ENCODE data around the gene PDK3. TPM values are rescaled to one million over a fixed set of nuclear protein-coding genes. Genes with fewer than 3 reads are reported as not detected.

The PDK3 gene
- total and polyA plus RNA-seq, 10 donors, result 4.3 to 53.0 (median 30.1) TPM

DNA sequence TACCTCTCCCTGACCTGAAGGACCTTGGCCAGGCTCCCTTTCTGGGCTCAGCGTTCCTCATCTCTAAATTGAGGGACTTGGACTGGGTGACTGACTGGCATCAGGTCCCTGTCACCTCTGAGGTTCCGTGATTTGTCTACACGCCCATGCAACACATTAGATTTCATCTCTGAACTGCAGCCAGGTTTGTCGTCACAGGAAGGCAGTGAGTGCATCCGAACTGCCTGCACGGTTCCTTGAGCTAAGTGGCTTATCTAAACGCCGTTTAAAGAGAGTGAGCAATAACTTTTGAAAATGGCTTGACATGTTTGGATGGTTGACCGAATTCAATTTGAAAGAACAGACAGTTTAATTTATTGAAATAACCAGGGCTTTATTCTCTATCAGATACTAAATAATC lies 112.0 kb downstream of the PDK3 start:
- WGBS, 5 donors, result 78 to 89% (median 80%) methylated on average over 8 to 9 of the region's 9 CpGs
- no peak for DNase-seq
- H3K4me3 ChIP-seq, result no peak overlapping the region
- no peaks in the 10 kb centered on the region for H3K27me3 ChIP-seq (replicated peaks in 1 of 7)
- intact Hi-C loops (cut with DNase I; ENCODE audit: low total_unique reads), result no loop called here
- no peak for TF ChIP-seq POLR2AphosphoS5 (IDR thresholded peaks at IDR 0.05)
- TF ChIP-seq, protein P1, sequence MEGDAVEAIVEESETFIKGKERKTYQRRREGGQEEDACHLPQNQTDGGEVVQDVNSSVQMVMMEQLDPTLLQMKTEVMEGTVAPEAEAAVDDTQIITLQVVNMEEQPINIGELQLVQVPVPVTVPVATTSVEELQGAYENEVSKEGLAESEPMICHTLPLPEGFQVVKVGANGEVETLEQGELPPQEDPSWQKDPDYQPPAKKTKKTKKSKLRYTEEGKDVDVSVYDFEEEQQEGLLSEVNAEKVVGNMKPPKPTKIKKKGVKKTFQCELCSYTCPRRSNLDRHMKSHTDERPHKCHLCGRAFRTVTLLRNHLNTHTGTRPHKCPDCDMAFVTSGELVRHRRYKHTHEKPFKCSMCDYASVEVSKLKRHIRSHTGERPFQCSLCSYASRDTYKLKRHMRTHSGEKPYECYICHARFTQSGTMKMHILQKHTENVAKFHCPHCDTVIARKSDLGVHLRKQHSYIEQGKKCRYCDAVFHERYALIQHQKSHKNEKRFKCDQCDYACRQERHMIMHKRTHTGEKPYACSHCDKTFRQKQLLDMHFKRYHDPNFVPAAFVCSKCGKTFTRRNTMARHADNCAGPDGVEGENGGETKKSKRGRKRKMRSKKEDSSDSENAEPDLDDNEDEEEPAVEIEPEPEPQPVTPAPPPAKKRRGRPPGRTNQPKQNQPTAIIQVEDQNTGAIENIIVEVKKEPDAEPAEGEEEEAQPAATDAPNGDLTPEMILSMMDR (IDR thresholded peaks at IDR 0.05 in 8 of 11, conservative IDR thresholded peaks at IDR 0.05 in 3 of 11), result no peak
- TF ChIP-seq POLR2A (IDR thresholded peaks at IDR 0.05), result no peak
- no peaks in the 10 kb centered on the region for H3K4me1 ChIP-seq
- no peak overlapping the region for H3K27ac ChIP-seq
- no peaks in the 10 kb centered on the region for H3K36me3 ChIP-seq
- no peaks in the 10 kb centered on the region for H3K9me3 ChIP-seq

Small RNA genes within 50 kb of the gene (small RNA-seq; reads per million reads assigned to genes)
- gene SNRPEP9, result 0 reads per million in 4 donors

Other genes starting within 250 kb of the PDK3 start
- gene SUPT20HL2, start 151.2 kb upstream of the PDK3 start, total RNA-seq, result not detected
- not detected for gene SUPT20HL2, start 151.2 kb upstream of the PDK3 start, polyA plus RNA-seq
- not detected for gene SUPT20HL1, start 104.6 kb upstream of the PDK3 start, total RNA-seq
- gene SUPT20HL1, start 104.6 kb upstream of the PDK3 start, polyA plus RNA-seq, result not detected
- gene PCYT1B, start 182.1 kb downstream of the PDK3 start, total RNA-seq, result 1 to 10 TPM in 2 of 7 donors, under 1 TPM in 5; 0.33 to 1.5 (median 0.86) TPM
- under 1 TPM; 0.02 to 0.11 (median 0.10) TPM for gene PCYT1B, start 182.1 kb downstream of the PDK3 start, polyA plus RNA-seq
- gene POLA1, start 228.6 kb downstream of the PDK3 start, total RNA-seq, result 10 to 100 TPM; 10.3 to 15.4 (median 12.1) TPM
- gene POLA1, start 228.6 kb downstream of the PDK3 start, polyA plus RNA-seq, result 1 to 10 TPM; 2.1 to 3.6 (median 3.0) TPM

Data from spleen (tissue), 11 donors.